ENCODE measurements around the gene SURF4.

SURF4 gene

GRCh38 chr9:133344979-133345378, 30.9 kb downstream of the SURF4 start:
- H3K27ac ChIP-seq, result no peak overlapping the region
- no peak for TF ChIP-seq CTCF (IDR thresholded peaks at IDR 0.05)
- TF ChIP-seq ZFX (IDR thresholded peaks at IDR 0.05; ENCODE audit: borderline replicate concordance), result no peak

- no peak overlapping the region for H3K27ac ChIP-seq
- TF ChIP-seq ZFX (IDR thresholded peaks at IDR 0.05; ENCODE audit: borderline replicate concordance) (no peak), CTCF (IDR thresholded peaks at IDR 0.05) (no peak)
Measured at GRCh38 chr9:133344071-133344470, 31.8 kb downstream of the SURF4 start.

- H3K27ac ChIP-seq, result no peak overlapping the region
- TF ChIP-seq CTCF (IDR thresholded peaks at IDR 0.05) (no peak), ZFX (IDR thresholded peaks at IDR 0.05; ENCODE audit: borderline replicate concordance) (no peak)
Measured at GRCh38 chr9:133342570-133342969, 33.3 kb downstream of the SURF4 start.

GRCh38 chr9:133342069-133342406, 33.8 kb downstream of the SURF4 start:
- TF ChIP-seq ZFX (IDR thresholded peaks at IDR 0.05; ENCODE audit: borderline replicate concordance), result no peak
- TF ChIP-seq CTCF (IDR thresholded peaks at IDR 0.05), result peak; percentile 16
- no peak overlapping the region for H3K27ac ChIP-seq

GRCh38 chr9:133341369-133342068, 34.3 kb downstream of the SURF4 start:
- no peak overlapping the region for H3K27ac ChIP-seq
- no peak for TF ChIP-seq ZFX (IDR thresholded peaks at IDR 0.05; ENCODE audit: borderline replicate concordance)
- TF ChIP-seq CTCF (IDR thresholded peaks at IDR 0.05), result no peak

- no peak overlapping the region for H3K27ac ChIP-seq
- no peak for TF ChIP-seq ZFX (IDR thresholded peaks at IDR 0.05; ENCODE audit: borderline replicate concordance)
- no peak for TF ChIP-seq CTCF (IDR thresholded peaks at IDR 0.05)
Measured at GRCh38 chr9:133340916-133341315, 34.9 kb downstream of the SURF4 start.

GRCh38 chr9:133340256-133340655, 35.6 kb downstream of the SURF4 start:
- H3K27ac ChIP-seq, result no peak overlapping the region
- TF ChIP-seq CTCF (IDR thresholded peaks at IDR 0.05) (no peak), ZFX (IDR thresholded peaks at IDR 0.05; ENCODE audit: borderline replicate concordance) (no peak)

Data from 22Rv1 (cell line).